Astrocyte of the cerebellum (primary cell): ENCODE data around the gene PSD4.

Experiments used
- DNase-seq: peaks from one replicate; pipeline ENCODE4 v3.0.0-alpha.2; 2011; ENCODE audit warnings: low read depth
- H3K4me3 ChIP-seq: 2 replicates; pipeline ENCODE4 v1.5.1; 2011; ENCODE audit warnings: mild to moderate bottlenecking, low read depth, low read length, moderate library complexity
- CTCF ChIP-seq: IDR thresholded peaks from 2 replicates; pipeline ENCODE4 v1.5.1; 2012; ENCODE audit warnings: low read length, low read depth, moderate library complexity, mild to moderate bottlenecking; ENCODE audit errors: missing control alignments
- in situ Hi-C: cut with HindIII; loops from 2 replicates; pipeline ENCODE4 v1.10.0; 2017; ENCODE audit warnings: low sequenced_read_pairs

PSD4 gene

GRCh38 chr2:113255140-113256070, 81.6 kb downstream of the PSD4 start:
- H3K4me3 ChIP-seq, result no peak overlapping the region
- no peak for DNase-seq
- in situ Hi-C loops, result no loop called here
- TF ChIP-seq CTCF, result no peak

GRCh38 chr2:113257516-113258264, 83.9 kb downstream of the PSD4 start:
- in situ Hi-C loops, result no loop called here
- H3K4me3 ChIP-seq, result no peak overlapping the region
- DNase-seq, result no peak
- TF ChIP-seq CTCF, result no peak

- in situ Hi-C loops, result no loop called here
- no peak for DNase-seq
- no peak for TF ChIP-seq CTCF
- H3K4me3 ChIP-seq, result no peak overlapping the region
Measured at GRCh38 chr2:113258471-113259147, 84.8 kb downstream of the PSD4 start.
